ENCODE data around the gene GRID1.
"Not testable (repeated sequence)": the region's sequence is repeated elsewhere in the genome, so short reads cannot be mapped to it uniquely, and the experiment has no call there.

GRID1 gene

GRCh38 chr10:86182150-86182549, 184.4 kb downstream of the GRID1 start:
- Mint-ChIP-seq H3K4me3 (no peak overlapping the region), H3K27me3 (peaks cover 9% of the 10 kb centered on the region), H3K27ac (no peak overlapping the region), H3K9me3 (no peaks in the 10 kb centered on the region), H3K36me3 (ENCODE audit: low read depth) (no peaks in the 10 kb centered on the region), H3K4me1 (ENCODE audit: low read depth) (no peaks in the 10 kb centered on the region)
- intact Hi-C loops (cut with micrococcal nuclease) = no loop called here

DNA sequence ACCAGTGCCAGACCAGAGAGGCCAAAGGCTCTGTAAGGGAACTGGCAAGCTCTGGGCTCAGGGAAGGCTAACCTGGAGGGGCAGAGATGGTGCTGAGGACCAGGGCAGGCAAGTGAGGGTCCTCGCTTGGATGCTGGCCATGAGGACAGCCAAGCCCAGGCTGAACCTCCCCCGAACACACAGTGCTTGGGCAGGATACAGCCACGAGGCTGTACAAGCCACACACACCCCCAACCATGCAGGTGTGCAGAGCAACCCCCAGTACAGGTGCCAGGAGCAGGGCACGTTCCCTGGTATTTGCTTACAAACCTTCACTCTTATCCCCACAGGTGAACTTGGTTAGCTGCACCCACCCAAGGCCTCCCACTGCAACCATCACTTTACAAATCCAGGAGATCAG, 185.7 kb downstream of the GRID1 start:
- Mint-ChIP-seq H3K36me3 (ENCODE audit: low read depth) (no peaks in the 10 kb centered on the region), H3K4me1 (ENCODE audit: low read depth) (no peaks in the 10 kb centered on the region), H3K27ac (no peak overlapping the region), H3K4me3 (no peak overlapping the region), H3K9me3 (no peaks in the 10 kb centered on the region), H3K27me3 (peaks cover 5% of the 10 kb centered on the region)
- intact Hi-C loops (cut with micrococcal nuclease) = no loop called here

DNA sequence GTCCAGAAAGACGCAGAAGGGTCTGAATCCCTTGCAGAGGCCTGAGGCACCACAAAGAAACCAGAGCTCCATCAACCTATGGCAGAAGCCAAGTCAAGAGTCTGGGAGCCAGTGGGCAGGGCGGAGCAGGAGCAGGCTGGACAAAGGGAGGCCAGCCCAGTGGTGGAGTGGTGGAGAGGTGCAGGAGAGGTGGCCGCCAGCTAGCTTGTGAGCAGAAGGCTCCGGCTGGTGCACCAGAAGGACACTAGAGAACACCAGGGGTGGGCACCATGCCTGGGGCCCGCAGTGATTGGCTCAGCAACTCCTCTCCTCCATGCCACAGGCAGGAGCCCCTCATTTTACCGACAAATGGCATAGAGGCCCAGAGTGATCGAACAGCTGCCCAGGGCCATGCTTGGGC, 186.6 kb downstream of the GRID1 start:
- intact Hi-C loops (cut with micrococcal nuclease) = loop anchor here (10.0 kb wide), 1 partner anchor 185 kb away; the partner anchor contains the start of gene GRID1

DNA sequence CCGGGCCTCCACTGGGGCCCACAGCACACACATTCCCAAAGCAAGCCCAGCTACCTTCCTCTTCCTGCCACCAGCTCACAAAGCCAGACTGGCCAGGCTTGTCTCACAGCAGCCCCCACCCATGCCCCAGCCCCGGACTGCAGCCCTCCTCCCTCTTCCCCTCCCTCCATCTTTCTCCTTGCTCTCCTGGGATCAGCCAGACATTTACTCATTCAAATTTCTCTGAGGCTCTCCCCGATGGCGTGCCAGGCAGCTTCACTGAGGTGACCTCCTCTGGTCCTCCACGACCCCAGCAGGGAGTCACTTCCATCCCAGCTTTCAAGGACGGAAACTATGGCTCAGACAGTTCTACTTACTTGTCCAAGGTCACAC, 187.5 kb downstream of the GRID1 start:
- no peak overlapping the region for H3K4me3 Mint-ChIP-seq
- H3K27ac Mint-ChIP-seq = no peak overlapping the region
- intact Hi-C loops (cut with micrococcal nuclease) = loop anchor here (10.0 kb wide), 1 partner anchor 186 kb away; the partner anchor contains the start of gene GRID1
- H3K4me1 Mint-ChIP-seq (ENCODE audit: low read depth) = no peaks in the 10 kb centered on the region
- H3K27me3 Mint-ChIP-seq = no peaks in the 10 kb centered on the region
- no peaks in the 10 kb centered on the region for H3K36me3 Mint-ChIP-seq (ENCODE audit: low read depth)
- H3K9me3 Mint-ChIP-seq = no peaks in the 10 kb centered on the region

More for the DNA sequence above, 186.6 kb downstream of the GRID1 start:
- Mint-ChIP-seq H3K27me3 (peaks cover under 1% of the 10 kb centered on the region), H3K9me3 (no peaks in the 10 kb centered on the region), H3K4me3 (no peak overlapping the region), H3K27ac (no peak overlapping the region), H3K36me3 (ENCODE audit: low read depth) (no peaks in the 10 kb centered on the region), H3K4me1 (ENCODE audit: low read depth) (no peaks in the 10 kb centered on the region)

GRCh38 chr10:86178401-86179152, 188.0 kb downstream of the GRID1 start:
- Mint-ChIP-seq H3K4me3 (no peak overlapping the region), H3K27ac (no peak overlapping the region), H3K27me3 (no peaks in the 10 kb centered on the region), H3K9me3 (no peaks in the 10 kb centered on the region), H3K4me1 (ENCODE audit: low read depth) (no peaks in the 10 kb centered on the region), H3K36me3 (ENCODE audit: low read depth) (no peaks in the 10 kb centered on the region)
- intact Hi-C loops (cut with micrococcal nuclease) = loop anchor here (10.0 kb wide), 1 partner anchor 186 kb away; the partner anchor contains the start of gene GRID1

DNA sequence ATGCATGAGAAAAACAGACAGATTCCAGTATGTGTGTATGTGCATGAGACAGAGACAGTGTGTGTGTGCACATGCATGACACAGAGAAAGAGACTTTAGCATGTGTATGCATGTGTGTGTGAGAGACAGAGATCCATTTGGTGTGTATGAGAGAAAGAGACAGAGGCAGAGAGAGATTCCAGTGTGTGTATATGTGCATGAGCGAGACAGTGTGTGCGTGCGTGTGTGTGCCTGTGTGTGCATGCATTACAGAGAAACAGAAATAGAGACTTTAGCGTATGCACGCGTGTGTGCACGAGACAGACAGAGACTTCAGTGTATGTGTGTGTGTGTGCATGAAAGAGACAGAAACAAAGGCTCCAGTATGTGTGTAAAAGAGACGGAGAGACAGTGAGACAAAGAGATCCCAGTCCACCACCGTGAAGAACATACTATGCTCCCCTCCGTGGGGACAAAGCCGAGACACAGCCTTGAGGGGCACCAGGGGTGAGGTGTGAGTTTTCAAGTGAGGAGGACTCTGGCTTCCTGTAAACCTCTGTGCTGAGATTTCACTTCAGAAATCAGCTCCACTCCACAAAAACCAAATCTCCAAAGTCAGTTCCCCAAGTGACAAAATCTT, 188.9 kb downstream of the GRID1 start:
- Mint-ChIP-seq H3K4me3 (no peak overlapping the region), H3K27me3 (no peaks in the 10 kb centered on the region), H3K9me3 (no peaks in the 10 kb centered on the region), H3K27ac (no peak overlapping the region), H3K4me1 (ENCODE audit: low read depth) (no peaks in the 10 kb centered on the region), H3K36me3 (ENCODE audit: low read depth) (no peaks in the 10 kb centered on the region)
- intact Hi-C loops (cut with micrococcal nuclease) = loop anchor here (10.0 kb wide), 1 partner anchor 187 kb away; the partner anchor contains the start of gene GRID1

DNA sequence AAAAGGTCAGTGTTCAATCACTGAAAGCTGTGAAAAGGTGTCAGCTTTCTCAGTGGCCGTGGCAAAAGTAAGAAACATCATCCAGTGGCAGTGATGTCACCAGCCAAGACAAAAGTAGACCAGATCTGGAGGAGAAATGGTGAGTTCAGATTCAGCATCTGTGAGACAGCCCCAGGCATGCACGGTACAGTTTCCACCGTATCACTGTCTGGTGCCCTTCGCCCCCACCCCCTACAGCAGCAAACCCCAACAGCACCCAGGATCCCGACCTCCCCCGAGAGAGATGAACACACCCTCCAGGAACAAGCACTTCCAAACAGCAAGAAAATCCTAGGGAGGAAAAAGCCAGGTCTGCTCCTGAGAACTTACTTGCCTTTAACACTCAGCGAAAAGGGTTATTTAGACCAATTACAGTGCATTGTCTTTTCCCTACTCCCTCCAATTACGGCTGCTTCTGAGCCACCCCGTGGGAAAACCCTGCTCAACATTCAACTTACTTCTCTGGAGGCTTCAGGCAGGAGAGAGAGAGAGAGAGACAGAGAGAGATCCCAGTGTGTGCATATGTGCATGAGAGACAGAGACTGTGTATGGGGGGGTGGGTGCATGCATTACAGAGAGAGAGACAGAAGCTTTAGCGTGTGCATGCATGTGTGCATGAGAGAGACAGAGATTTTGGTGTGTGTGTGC, 189.6 kb downstream of the GRID1 start:
- Mint-ChIP-seq H3K27ac (no peak overlapping the region), H3K4me3 (no peak overlapping the region), H3K36me3 (ENCODE audit: low read depth) (no peaks in the 10 kb centered on the region), H3K4me1 (ENCODE audit: low read depth) (no peaks in the 10 kb centered on the region), H3K27me3 (no peaks in the 10 kb centered on the region), H3K9me3 (no peaks in the 10 kb centered on the region)
- intact Hi-C loops (cut with micrococcal nuclease) = loop anchor here (10.0 kb wide), 1 partner anchor 188 kb away; the partner anchor contains the start of gene GRID1

DNA sequence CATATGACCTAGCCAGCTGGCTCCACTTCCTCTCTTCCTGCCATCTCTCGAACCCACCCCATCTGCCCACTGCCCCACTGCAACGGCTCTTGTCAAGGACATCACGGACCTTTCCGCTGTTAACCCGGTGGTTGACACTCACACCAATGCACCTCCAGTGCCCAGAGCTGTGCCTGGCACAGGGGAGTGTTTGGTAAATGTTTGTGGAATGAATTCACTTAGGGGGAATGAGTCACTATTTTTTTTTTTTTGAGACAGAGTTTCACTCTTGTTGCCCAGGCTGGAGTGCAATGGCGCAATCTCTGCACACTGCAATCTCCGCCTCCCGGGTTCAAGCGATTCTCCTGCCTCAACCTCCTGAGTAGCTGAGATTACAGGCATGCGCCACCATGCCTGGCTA, 191.1 kb downstream of the GRID1 start:
- H3K27me3 Mint-ChIP-seq; H3K4me1 Mint-ChIP-seq (ENCODE audit: low read depth); H3K9me3 Mint-ChIP-seq; H3K36me3 Mint-ChIP-seq (ENCODE audit: low read depth); H3K27ac Mint-ChIP-seq; H3K4me3 Mint-ChIP-seq: not testable (repeated sequence)
- intact Hi-C loops (cut with micrococcal nuclease) = loop anchor here (10.0 kb wide), 1 partner anchor 189 kb away; the partner anchor contains the start of gene GRID1

DNA sequence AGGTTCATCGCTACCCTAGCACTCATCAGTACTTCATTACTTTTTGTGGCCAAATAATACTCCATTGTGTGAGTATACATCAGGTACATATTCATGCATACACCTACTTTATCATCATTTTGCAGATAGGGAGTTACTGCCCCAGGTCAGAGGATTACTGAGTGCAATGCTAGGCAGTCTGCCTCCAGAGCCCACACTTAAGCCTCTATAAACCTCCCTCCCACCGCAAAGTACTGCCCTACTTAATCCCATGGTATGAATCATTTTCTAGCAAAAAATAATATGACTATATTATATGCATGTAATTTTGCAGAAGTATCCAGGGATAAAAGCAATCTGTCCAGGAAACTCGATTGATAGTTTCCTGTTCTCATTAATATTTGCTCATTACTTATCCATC, 194.3 kb downstream of the GRID1 start:
- Mint-ChIP-seq H3K4me1 (ENCODE audit: low read depth) (peaks cover 19% of the 10 kb centered on the region), H3K27ac (no peak overlapping the region), H3K9me3 (no peaks in the 10 kb centered on the region), H3K4me3 (no peak overlapping the region), H3K36me3 (ENCODE audit: low read depth) (no peaks in the 10 kb centered on the region), H3K27me3 (peaks cover 13% of the 10 kb centered on the region)
- intact Hi-C loops (cut with micrococcal nuclease) = loop anchor here (10.0 kb wide), 1 partner anchor 192 kb away; the partner anchor contains the start of gene GRID1

DNA sequence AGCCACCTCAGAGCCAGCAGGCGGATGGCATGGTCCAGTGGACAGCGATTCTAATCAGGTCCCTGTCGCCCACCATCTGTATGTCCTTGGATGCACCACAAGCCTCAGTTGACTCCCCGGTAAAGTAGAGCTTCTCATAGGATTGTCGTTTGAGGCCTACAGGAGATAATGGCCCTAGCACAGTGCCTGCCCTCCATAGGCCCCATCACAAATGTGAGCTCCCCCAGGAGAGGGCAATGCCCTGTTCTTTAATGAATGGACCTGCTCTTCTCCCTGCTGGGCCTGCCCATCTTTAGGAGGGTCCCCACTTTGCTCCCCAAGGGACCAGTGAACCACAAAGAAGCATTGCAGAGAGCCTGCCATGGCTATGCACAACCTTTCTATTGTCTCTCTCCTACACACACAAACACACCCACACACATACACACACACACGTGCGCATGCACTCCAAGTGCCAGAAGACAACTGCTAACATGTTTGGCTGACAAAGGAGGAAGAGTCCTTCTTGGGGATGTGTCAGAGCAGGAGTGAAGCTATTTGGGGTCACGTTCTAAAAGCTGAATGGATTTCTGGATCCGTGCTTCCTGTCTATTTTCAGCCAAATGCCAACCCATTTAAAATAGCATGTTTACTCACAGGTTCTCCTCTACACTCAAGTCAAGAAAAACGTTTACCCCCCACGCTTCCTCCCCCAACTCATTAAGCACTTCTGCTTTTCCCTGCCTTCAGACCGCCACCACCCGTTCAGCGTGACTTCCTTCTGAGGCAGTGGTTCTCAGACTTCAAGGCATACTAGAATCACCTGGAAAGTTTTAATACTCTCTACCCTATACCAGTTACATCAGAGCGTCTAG, 196.1 kb downstream of the GRID1 start:
- H3K4me3 Mint-ChIP-seq = no peak overlapping the region
- H3K27me3 Mint-ChIP-seq = peaks cover 16% of the 10 kb centered on the region
- no peak overlapping the region for H3K27ac Mint-ChIP-seq
- H3K36me3 Mint-ChIP-seq (ENCODE audit: low read depth) = no peaks in the 10 kb centered on the region
- intact Hi-C loops (cut with micrococcal nuclease) = loop anchor here (10.0 kb wide), 1 partner anchor 194 kb away; the partner anchor contains the start of gene GRID1
- peaks cover 19% of the 10 kb centered on the region for H3K4me1 Mint-ChIP-seq (ENCODE audit: low read depth)
- H3K9me3 Mint-ChIP-seq = no peaks in the 10 kb centered on the region

DNA sequence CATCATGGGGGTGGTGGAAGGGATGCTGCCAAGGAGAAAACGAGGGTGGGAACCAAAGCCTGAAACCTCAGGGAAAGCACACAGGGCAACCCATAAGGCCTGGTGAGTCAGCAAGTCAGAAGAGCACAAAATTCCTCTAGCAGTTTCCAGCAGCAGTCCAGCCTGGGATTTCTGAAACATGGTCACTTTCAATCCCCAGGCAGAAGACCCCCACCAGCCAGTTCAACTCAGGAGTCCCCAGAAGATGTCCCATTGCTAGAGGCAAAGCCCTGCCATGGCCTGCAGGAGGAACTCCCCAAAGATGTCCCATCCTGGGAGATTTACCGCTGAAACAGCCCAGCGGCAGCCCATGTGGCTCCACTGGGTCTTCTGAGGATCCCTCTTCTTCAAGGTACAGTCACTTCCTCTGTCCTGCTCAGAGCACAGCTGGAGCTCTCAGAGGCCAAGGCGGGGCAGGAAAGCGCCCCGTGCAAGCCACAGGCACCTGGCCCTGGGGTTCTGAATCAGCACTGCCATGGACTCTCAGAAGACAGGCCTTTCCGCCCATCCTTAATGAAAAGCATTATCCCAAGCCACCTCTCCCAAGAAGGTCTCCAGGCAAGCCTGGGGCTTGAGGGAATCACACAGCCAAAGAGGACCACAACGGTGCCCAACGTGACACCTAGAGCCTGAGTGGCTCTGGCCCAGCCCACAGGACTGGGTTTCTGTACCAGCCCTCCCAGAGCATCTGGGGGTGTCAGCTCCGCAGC, 196.9 kb downstream of the GRID1 start:
- no peak overlapping the region for H3K27ac Mint-ChIP-seq
- H3K4me1 Mint-ChIP-seq (ENCODE audit: low read depth) = peaks cover 19% of the 10 kb centered on the region
- intact Hi-C loops (cut with micrococcal nuclease) = loop anchor here (10.0 kb wide), 1 partner anchor 195 kb away; the partner anchor contains the start of gene GRID1
- no peak overlapping the region for H3K4me3 Mint-ChIP-seq
- H3K9me3 Mint-ChIP-seq = no peaks in the 10 kb centered on the region
- H3K27me3 Mint-ChIP-seq = peaks cover 17% of the 10 kb centered on the region
- no peaks in the 10 kb centered on the region for H3K36me3 Mint-ChIP-seq (ENCODE audit: low read depth)

DNA sequence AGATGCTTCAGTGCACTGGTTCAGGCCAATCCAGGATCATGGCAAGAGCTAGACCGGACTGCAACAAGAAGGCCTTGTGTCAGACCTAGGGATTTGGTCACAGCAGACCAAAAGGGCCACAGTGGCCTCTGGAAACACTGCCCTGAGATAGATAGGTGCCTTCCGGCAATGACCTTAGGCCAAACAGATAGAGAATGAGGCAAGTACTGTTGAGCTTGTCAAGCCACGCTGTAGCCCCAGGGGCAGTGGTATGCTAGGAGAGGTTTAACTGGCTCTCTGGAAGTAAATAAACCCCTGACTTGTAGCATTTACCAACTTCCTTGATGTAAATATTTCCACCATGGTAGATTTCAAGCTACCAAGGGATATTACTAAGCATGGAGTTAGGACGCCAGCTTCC, 197.5 kb downstream of the GRID1 start:
- Mint-ChIP-seq H3K27ac (no peak overlapping the region), H3K36me3 (ENCODE audit: low read depth) (no peaks in the 10 kb centered on the region), H3K9me3 (no peaks in the 10 kb centered on the region), H3K27me3 (peaks cover 18% of the 10 kb centered on the region), H3K4me3 (no peak overlapping the region), H3K4me1 (ENCODE audit: low read depth) (peaks cover 19% of the 10 kb centered on the region)
- intact Hi-C loops (cut with micrococcal nuclease) = no loop called here

- Mint-ChIP-seq H3K27ac (no peak overlapping the region), H3K4me3 (no peak overlapping the region), H3K27me3 (peaks cover 18% of the 10 kb centered on the region), H3K36me3 (ENCODE audit: low read depth) (no peaks in the 10 kb centered on the region), H3K9me3 (no peaks in the 10 kb centered on the region), H3K4me1 (ENCODE audit: low read depth) (peaks cover 19% of the 10 kb centered on the region)
- intact Hi-C loops (cut with micrococcal nuclease) = no loop called here
These were observed 198.3 kb downstream of the GRID1 start for GRCh38 chr10:86168256-86168655.

Data from dendritic cell treated with granulocyte-macrophage colony-stimulating factor and Interleukin-4, amounts not matched to agents 40 ng/mL and 50 ng/mL, for 4 days (primary cell).